ENCODE results near the gene WIF1.

GRCh38 chr12:65100140-65100539 is 21.0 kb downstream of the WIF1 start:
- TF ChIP-seq CTCF (conservative IDR thresholded peaks at IDR 0.05; ENCODE audit: low read length) (peak; percentile 27; the same call in 1 of the 2 replicates), EZH2phosphoT487 (IDR thresholded peaks at IDR 0.05; ENCODE audit: borderline replicate concordance, low read depth, low read length) (no peak)
